Measurements from ENCODE around the gene TWNK. TPM values are rescaled to one million over a fixed set of nuclear protein-coding genes. Genes with fewer than 3 reads are reported as not detected.

TWNK gene
- total RNA-seq, 6 experiments from 2014 or later: 5.7 to 9.5 (median 7.0) TPM

DNA sequence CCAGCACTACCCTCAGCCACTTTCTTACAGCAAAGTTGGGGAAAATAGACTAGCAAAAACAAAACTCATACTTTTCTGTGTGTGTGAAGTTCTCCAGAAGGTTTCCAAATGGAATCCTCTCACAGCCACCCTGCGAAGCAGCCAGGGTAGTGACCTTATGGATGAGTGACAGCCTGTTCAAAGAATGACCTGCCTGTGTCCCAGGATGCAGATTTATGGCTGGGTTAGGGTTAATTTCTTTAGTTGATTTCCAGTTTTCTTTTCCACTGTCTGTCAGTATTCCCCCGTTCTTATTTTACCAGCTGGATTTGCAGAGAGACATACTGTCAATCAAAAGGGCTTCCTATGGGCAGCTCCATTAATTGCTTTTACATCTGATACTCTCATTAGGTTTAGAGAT lies 20.5 kb upstream of the TWNK start:
- H3K9me3 Mint-ChIP-seq: no peaks in the 10 kb centered on the region

DNA sequence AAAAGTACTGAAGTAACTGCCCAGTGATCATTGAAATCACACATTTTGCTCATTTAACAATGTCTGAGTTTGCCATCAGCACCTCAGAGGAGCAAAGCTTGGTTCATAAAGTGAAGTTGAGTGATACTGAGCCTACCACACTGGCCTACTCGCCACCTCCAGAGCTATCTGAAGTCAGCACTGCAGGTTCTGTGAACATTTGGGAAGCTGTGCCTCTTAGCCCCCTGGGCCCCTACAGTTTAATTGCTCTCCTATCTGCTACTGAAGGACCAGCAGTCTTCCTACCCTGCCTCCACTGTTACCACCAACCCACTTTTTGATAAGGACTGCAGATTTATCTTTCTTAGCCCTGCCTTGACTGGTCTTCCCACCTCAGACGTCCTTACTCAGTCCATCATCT lies 20.0 kb upstream of the TWNK start:
- no peaks in the 10 kb centered on the region for H3K9me3 Mint-ChIP-seq
- TF ChIP-seq, protein P1, sequence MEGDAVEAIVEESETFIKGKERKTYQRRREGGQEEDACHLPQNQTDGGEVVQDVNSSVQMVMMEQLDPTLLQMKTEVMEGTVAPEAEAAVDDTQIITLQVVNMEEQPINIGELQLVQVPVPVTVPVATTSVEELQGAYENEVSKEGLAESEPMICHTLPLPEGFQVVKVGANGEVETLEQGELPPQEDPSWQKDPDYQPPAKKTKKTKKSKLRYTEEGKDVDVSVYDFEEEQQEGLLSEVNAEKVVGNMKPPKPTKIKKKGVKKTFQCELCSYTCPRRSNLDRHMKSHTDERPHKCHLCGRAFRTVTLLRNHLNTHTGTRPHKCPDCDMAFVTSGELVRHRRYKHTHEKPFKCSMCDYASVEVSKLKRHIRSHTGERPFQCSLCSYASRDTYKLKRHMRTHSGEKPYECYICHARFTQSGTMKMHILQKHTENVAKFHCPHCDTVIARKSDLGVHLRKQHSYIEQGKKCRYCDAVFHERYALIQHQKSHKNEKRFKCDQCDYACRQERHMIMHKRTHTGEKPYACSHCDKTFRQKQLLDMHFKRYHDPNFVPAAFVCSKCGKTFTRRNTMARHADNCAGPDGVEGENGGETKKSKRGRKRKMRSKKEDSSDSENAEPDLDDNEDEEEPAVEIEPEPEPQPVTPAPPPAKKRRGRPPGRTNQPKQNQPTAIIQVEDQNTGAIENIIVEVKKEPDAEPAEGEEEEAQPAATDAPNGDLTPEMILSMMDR (IDR thresholded peaks at IDR 0.05): no peak
- H3K27ac Mint-ChIP-seq: no peak overlapping the region
- peaks cover 5% of the 10 kb centered on the region; the same call in 1 of the 2 replicates for H3K36me3 Mint-ChIP-seq (ENCODE audit: low read depth)
- no peak overlapping the region for H3K4me3 Mint-ChIP-seq
- H3K27me3 Mint-ChIP-seq (ENCODE audit: insufficient read depth): no peaks in the 10 kb centered on the region; the same call in 1 of the 2 replicates
- H3K4me1 Mint-ChIP-seq (ENCODE audit: low read depth): peaks cover 9% of the 10 kb centered on the region
- DNase-seq: no peak

More for the DNA sequence above, 20.5 kb upstream of the TWNK start:
- DNase-seq: no peak
- Mint-ChIP-seq H3K4me1 (ENCODE audit: low read depth) (peaks cover 9% of the 10 kb centered on the region), H3K4me3 (no peak overlapping the region), H3K27ac (no peak overlapping the region), H3K27me3 (ENCODE audit: insufficient read depth) (no peaks in the 10 kb centered on the region; the same call in 1 of the 2 replicates), H3K36me3 (ENCODE audit: low read depth) (peaks cover 8% of the 10 kb centered on the region)
- TF ChIP-seq, protein P1 (IDR thresholded peaks at IDR 0.05): no peak

DNA sequence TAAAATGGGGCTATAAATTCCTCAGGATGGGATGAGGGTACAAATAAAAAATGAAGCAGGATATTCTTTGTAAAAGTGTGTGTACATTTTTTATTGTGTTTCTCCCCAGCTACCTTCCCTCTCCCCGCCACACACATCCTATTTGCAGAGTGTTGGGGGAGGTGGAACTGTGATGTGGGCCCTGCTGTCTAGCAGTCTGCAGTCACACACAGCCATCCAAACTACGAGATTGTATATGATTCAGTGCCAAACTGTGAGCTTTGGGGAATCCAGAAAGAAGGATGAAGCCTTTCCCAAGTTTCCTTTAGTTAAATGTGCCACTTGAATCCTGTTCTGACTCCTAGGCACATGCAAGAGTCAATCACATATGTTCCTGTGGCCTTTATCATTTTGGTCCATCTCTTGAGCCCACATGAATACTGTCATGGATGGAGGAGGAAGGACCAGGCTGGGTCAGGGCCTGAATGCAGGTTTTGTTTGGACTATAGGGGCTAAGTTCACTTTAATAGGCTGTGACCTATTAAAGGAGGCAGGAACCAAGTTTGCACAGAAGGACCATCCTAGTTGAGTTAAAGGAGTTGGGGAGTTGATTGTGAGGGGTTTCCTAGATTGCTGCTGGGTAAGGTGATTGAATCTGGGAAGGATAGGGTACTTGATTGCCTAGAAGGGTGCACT lies 19.1 kb upstream of the TWNK start:
- peaks cover 9% of the 10 kb centered on the region for H3K4me1 Mint-ChIP-seq (ENCODE audit: low read depth)
- no peak overlapping the region for H3K27ac Mint-ChIP-seq
- TF ChIP-seq, protein P1 (IDR thresholded peaks at IDR 0.05): no peak
- no peak for DNase-seq
- H3K27me3 Mint-ChIP-seq (ENCODE audit: insufficient read depth): no peaks in the 10 kb centered on the region; the same call in 1 of the 2 replicates
- 0 out of 2 replicates have a peak, but pooled peaks cover 5% of the 10 kb centered on the region for H3K36me3 Mint-ChIP-seq (ENCODE audit: low read depth)
- peak overlapping the region; percentile 81 for H3K4me3 Mint-ChIP-seq
- no peaks in the 10 kb centered on the region for H3K9me3 Mint-ChIP-seq

DNA sequence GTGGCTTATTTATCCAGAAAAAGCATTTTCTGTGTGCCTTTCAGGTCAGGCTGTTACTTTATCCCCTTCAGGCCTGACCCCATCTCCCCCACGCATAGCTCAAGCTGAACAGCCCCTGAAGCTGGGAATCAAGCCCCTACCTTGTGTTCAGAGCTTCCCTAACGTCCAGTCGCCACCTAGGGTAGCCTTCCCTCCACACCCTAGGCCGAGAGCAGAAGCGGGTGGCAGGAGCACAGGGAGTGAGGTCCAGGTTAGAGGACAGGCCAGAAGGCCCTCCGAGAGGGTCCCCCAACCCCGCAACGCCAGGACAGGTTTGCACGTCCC lies 18.5 kb upstream of the TWNK start:
- Mint-ChIP-seq H3K27ac (no peak overlapping the region), H3K9me3 (no peaks in the 10 kb centered on the region), H3K36me3 (ENCODE audit: low read depth) (0 out of 2 replicates have a peak, but pooled peaks cover 5% of the 10 kb centered on the region), H3K27me3 (ENCODE audit: insufficient read depth) (no peaks in the 10 kb centered on the region; the same call in 1 of the 2 replicates), H3K4me3 (peak overlapping the region; percentile 81), H3K4me1 (ENCODE audit: low read depth) (peaks cover 9% of the 10 kb centered on the region)
- DNase-seq: no peak
- TF ChIP-seq, protein P1 (IDR thresholded peaks at IDR 0.05): no peak

DNA sequence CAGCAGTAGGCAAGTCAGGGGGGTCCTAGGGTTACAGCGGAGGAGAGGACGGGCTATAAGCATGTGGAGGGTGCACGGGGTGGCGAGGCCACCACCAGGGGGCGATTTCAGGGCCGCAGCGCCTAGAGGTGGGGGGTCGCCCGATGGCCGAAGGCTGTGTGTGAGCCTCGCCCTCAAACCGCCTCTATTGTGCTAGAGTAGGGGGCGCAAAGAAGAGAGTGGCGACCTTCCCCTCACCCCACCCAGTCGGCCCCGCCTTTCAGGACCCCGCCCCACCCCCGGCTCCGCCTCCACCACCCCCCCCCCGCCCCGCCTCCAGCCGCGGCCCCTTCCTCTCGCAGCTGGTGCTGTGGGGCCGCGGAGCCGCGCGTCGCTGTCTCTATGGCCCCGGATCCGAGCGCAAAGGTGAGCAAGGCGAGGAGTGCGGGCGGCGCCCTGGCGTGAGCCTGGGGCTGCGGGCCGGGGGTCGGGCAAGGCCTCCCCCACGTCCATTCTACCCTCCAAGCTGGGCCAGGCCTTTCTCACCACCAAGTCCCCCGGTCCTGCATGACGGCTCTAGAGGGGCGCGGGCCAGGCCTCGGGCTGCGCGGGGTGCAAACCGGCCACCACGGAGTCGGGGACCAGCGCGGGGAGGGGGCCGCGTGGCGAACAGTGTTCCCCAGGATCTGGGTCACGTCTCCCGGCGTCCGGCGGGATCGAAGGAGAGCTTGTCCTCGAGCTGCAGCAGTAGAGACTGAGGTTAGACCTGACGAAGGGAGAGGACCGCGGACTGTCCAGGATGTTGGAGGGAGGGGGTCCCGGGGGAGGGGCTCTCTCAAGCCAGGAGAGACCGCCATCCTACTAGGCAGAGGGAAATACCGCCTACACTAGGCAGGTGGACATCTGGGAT lies 17.9 kb upstream of the TWNK start, which contains the start of gene SEMA4G:
SEMA4G (plus strand) TSS at position 318 of the 889 bp plus-strand sequence. CDS start 3,409 bp downstream, outside the sequence.
- DNase-seq: no peak
- Mint-ChIP-seq H3K9me3 (no peaks in the 10 kb centered on the region), H3K36me3 (ENCODE audit: low read depth) (0 out of 2 replicates have a peak, but pooled peaks cover 5% of the 10 kb centered on the region), H3K27me3 (ENCODE audit: insufficient read depth) (no peaks in the 10 kb centered on the region; the same call in 1 of the 2 replicates), H3K27ac (no peak within 1 kb of the TSS), H3K4me1 (ENCODE audit: low read depth) (peaks cover 9% of the 10 kb centered on the region), H3K4me3 (peak within 1 kb of the TSS; percentile 81)
- TF ChIP-seq, protein P1 (IDR thresholded peaks at IDR 0.05): peak; percentile 88

Data from HFFc6 (cell line).